Epidermal melanocyte (primary cell): ENCODE results near the gene NPAT.
"Not testable (repeated sequence)": the region's sequence is repeated elsewhere in the genome, so short reads cannot be mapped to it uniquely, and the experiment has no call there.

Experiments used
- DNase-seq: peaks from one replicate; pipeline ENCODE4 v3.0.0; 2011; ENCODE audit warnings: low spot score; ENCODE audit not compliant: insufficient read length

The NPAT gene

DNA sequence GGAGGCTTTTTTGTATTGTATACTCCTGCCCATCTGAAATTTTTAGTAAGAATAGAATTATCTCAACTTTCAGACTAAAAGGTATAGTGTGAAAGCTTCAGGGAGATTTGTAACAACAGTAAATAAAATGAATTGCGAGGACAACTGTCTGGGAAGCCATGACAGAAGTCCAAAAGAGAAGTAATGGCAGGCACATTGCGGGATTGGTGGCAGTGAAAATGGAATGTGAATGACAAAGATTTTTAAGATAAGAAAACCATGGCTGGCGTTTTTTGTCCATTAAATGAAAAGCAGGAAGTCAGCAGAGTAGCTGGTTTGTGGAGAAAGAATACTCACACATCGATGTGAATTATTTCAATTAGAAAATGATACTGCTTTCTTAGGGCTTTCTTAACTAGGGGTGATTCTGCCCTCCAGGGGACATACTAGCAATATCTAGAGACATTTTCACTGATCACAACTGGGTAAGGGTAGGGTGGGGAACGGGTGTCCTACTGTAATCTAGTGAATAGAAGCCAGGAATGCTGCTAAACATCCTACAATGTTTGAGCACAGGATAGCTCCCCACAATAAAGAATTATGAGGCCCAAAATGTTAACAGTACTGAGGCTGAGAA is 1.6 kb downstream of the NPAT start:
- DNase-seq = no peak

DNA sequence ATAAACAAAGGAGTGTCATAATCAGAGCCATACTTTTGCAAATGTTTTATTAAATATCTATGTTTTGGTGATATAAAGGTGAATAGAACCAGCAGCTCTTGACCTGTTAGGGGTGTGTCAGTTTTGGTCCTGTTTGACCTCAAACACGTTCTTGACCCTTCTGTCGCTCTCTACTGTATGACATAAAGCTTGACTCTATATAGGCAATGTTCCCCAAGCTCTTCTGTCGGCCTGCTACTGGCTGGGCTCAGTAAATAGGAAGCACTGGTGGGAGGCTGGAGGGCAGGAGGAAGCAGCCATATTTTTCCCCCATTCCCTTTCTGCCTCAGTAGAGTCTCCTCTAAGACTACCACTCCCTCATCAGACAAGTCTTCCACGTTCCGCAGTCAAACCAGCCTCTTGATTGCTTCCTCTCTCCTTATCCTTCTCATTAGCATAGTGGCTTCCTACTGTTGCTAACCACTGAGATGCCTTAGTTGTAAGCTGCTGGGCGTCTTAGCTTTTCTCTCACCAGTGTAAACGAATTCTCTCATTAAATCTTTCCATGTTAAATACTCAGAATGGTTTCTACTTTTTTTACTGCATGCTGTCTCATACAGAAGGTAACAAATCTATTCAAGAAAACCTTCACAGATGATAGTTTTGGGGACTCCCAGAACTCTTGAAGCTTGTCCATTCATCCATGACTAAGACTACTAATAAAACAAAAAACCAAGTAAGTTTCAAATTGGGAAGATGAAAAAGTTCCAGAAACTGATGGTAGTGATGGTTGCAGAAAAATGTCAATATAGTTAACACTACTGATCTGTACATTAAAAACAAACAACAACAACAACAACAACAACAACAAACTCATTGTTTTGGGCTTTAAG is 3.3 kb downstream of the NPAT start:
- DNase-seq = no peak

- DNase-seq = no peak
Observed at GRCh38 chr11:108218455-108218854, 4.0 kb downstream of the NPAT start.

DNA sequence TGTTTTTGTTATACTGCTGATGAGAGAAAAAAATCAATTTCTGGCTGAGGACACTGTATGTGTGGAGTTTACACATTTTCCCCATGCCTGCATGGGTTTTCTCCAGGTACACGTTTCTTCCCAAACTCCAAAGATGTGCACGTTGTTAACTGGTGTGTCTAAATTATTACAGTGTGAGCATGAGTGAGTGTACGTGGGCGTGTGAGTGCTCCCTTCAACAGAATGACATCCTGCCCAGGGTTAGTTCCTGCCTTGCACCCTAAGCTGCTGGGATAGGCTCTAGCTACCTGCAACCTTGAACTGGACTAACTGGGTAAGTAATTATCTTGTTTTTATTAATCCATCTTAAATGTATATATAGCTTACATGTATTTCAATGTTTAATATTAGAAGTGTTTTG is 5.5 kb downstream of the NPAT start:
- no peak for DNase-seq

- no peak for DNase-seq
Observed at GRCh38 chr11:108213784-108214183, 8.7 kb downstream of the NPAT start.

- DNase-seq = no peak
Observed at GRCh38 chr11:108210441-108210840, 12.0 kb downstream of the NPAT start.

GRCh38 chr11:108207683-108208060 is 14.8 kb downstream of the NPAT start:
- DNase-seq = no peak

GRCh38 chr11:108206969-108207682 is 15.3 kb downstream of the NPAT start:
- DNase-seq = no peak

DNA sequence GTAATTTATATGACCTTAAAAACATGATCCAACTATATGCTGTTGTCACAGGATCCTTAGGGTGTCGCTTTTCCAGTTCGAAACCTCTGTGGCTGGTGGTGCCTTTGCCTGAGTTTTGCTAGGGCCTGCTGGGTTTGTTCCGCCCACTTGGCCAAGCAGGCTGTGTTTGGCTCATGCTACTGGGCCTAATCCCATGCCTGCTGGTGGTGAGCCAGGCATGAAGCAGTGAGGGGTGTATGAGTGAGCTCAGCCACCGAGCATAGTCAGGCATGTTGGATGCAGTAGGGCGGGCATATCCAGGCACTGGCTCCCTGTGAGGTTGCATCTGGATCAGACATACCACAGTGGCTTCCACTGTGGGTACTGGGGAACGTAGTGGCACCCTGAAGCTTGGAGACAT is 16.3 kb downstream of the NPAT start:
- DNase-seq = no peak

GRCh38 chr11:108204929-108205499 is 17.4 kb downstream of the NPAT start:
- no peak for DNase-seq

DNA sequence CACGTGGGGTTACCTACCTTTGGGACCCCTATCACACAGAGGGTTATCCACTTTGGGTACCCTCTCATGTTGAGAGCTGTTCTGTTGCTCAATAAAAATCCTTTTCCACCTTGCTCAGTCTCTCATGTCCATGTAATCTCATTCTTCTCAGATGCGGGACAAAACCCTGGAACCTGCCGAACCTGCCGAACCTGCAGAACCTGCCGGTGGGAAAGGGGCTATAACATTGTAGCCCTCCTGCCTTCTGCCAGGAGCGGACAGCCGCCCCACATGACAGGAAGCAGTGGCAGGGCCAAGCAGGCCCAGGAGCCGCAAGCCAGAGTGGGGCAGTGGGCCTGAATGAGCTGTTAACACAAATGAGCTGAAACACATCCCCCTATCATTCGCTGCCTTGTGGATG is 18.1 kb downstream of the NPAT start:
- DNase-seq = no peak

DNA sequence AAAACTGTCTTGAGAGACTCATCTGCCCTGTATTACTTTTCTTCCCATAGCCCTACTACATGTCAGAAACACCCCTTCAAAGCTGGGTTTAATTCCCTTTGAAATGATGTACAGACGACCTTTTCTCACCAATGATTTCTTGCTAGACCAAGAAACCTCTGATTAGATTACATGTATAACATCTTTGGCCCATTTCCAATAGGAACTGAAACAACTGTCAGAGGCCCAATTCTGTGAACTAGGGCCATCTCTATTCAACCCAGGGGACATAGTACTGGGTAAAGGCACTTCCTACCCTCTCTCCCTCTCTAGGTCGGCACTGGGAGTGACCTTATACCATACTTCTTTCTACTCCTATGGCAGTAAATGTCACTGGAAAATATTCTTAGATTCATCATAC is 19.4 kb downstream of the NPAT start:
- no peak for DNase-seq

DNA sequence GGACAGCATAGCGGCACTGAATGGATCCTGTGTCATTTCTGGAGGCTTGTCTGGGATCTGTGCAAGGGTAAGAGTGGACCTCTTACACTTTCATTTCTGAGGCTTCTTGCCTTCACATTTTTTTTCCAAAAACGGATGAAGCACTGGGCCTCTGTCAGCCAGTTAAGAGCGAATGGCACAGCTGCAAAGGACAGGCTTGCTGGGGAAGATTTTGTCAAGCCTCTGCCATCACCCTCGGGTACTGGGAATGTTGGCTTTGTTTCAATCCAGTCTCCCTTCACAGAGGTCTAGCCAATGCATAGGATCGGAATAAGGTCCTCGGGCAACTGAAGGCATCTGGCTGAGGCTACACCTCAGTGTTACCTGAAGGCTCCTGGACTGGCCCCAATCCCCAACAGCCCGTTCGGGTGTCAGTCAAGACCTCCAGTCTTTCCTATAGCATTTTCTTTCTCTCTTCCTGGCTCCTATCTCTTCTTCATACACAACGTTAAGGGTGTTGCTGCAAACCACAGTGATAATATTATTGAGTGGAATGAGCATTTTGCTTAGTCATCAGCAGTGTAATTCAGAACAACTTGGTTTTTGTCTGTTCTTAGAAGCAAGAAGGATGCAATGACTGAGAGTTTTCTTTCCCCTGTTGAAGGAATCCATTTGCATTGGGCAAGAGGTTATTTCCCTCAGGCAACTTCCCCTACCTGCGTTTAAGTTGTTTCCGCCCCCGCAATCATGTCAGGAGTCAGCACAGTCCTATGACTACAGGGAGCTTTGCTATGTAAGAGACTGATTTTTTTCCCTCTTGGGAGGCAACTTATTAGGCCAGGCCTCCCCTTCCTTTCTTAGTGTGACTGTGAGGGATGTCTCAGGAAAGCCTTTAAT is 22.8 kb downstream of the NPAT start:
- no peak for DNase-seq

DNA sequence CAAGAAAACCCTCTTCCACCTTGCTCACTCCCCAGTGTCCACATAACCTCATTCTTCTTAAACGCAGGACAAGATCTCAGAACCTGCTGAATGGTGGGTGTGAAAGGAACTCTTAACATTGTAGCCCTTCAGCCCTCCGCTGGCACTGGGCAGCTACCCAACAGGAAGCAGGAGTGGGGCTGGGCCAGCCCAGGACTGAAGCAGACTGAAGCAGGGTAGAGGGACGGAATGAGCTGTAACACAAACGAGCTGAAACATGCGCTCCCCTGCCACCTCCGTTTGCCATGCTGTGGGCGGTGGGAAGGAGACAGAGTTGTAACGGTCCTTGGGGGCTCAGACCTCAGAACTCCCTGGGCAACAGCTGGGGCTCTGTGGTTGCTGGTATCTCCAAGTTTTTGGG is 23.6 kb downstream of the NPAT start:
- DNase-seq = no peak

- no peak for DNase-seq
Observed at GRCh38 chr11:108197351-108197750, 25.1 kb downstream of the NPAT start.

GRCh38 chr11:108196901-108197300 is 25.5 kb downstream of the NPAT start:
- DNase-seq = no peak

GRCh38 chr11:108193725-108194124 is 28.7 kb downstream of the NPAT start:
- no peak for DNase-seq

DNA sequence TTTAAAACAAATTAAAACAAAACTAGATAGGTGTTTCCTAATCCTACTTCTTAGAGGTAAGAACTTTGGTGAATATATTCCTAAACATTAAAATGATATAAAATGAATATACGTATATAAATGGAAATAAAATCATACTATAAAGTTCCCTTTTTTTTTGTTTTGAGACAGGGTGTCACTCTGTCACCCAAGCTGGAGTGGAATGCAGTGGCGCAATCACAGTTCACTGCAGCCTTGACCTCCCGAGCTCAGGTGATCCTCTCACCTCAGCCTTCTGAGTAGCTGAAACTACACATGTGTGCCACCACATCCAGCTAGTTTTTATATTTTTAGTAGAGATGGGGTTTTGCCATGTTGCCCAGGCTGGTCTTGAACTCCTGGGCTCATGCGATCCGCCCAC is 44.9 kb downstream of the NPAT start:
- no peak for DNase-seq

GRCh38 chr11:108170184-108170583 is 52.3 kb downstream of the NPAT start:
- DNase-seq = no peak

DNA sequence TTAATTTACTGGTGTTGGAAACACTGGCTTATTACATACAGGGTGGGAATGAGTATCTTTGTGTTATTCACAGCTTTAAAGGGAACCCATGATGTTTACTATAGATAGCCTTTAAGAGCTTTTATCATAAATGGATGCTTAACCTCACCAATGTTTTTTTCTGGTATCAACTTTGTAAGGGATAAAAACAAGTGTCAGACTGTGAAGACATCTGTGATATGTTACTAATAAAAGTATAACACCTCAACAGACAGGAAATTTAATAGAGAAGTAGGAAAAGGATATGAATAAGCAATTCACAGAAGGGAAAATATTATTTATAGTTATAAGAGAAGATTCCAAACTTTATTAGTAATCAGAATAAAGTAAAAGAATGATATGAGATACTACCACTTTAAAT is 54.8 kb downstream of the NPAT start:
- no peak for DNase-seq

- not testable (repeated sequence) for DNase-seq
Observed at GRCh38 chr11:108162878-108163277, 59.6 kb downstream of the NPAT start.
